Measurements from ENCODE around the gene XNDC1N.

XNDC1N gene, protein sequence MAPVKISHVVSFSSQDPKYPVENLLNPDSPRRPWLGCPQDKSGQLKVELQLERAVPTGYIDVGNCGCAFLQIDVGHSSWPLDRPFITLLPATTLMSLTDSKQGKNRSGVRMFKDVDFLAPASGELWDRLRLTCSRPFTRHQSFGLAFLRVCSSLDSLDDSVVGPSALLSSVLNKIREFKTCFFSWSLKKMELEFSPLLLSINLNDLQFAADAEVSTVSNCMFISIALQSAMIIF

DNA sequence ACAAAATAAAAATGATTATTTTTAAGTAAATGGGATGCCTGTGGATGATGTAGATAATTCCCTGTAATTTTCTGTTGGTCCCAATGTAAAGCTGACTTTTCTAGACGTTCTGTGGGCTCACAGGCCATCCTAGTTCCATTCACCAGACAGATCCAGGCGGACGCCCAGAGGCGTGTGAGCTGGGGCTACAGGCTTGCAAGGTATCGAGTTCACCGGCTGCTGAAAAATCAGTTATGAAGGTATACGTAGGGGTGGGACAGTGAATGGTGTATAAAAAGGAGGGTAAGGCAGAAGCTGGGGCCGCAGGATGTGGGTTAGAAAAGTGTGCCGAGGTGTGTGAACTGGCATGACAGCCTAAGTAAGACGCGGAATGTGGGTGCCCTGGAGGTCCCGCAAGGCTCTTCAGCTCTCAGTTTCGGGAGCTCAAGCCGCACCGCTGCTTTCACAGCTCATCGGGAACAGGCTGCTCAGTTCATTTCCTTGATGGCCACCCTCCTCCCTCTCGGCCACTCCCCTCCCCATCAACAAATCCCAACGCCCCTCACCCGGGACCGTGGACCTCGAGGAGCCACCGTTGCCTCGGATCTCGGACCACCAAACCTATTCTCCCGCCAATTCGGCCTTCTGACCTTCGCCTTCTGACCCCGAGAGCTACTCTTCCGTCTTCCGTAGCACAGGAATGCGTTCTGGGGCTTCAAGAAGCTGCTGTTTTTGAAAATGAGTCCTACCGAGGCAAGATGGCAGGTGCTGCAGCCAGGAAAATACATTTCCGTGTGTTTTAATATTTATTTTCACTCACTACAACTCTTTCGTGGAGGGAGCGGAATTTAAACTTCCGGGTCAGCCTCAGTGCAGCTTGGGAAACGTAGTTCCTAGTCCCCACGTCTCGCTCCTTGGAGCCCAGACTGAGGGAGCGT is at the start of gene XNDC1N:
Gene XNDC1N, minus strand, starts transcription at position 775 of the 917 bp plus-strand sequence. CDS start 5,241 bp downstream, outside the sequence.
- DNase-seq, result peak; percentile 100

DNA sequence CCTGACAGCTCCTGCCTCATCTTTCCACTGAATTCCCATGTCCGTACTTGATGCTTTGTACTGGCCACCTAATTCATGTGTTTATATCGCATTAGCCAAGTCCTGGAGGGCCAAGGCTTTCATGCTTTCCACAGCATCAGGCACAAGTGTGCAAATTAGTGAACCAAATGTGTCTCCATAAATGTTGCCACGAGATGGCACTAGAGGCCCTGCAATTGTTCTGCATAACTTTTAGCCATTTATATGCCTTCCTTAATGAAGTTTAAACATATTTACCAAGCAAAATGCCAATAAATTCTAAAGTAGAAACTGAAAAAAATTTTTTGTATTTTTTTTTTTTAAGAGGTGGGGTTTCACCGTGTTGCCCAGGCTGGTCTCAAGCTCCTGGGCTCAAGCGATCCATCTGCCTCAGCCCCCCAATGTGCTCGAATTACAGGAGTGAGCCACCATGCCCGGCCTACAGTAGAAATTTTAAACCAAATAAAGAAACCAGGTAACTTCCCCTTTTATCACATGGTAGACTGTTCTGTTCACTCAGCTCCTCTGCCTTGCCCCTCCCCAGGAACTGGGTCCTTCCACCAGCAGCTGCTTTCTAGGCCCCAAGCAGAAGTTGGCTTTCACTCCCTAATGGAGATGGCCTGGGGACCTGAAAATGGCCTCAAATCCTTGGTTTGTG is 49.5 kb upstream of the XNDC1N start:
- peak; percentile 44 for DNase-seq

DNA sequence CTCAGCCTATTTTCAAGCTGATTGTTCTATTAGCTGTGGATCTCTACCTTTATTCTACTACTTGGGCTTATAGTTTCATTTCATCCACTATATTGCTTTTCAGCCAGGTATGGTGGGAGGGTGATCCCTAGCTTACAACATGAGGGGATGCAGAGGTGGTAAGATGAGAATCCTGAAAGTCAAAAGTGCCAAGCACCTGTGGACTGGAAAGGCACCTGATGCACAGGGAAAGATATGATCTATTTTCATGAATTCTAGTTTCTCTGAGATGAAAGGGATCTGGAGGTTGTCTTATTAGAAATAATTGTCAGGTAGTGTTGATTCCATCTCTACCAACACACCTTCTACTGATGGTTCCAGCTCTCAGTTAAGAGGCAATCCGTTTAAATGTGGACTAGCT is 48.7 kb upstream of the XNDC1N start:
- no peak for DNase-seq

DNA sequence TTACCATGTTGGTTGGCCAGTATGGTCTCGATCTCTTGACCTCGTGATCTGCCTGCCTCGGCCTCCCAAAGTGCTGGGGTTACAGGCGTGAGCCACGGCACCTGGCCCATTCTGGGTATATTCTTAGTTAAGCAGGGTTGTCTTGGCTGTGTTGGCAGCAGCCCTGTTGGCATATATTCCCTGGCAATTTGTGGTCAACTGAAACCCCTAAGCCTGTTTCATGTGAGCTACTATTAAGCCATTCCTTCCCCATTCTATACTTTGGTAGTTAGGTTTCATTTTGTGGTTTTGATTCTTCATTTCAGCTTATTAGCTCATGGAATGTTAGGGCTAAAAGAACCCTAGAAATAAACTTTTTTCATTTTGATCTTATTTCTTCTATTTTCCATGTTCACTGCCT is 48.2 kb upstream of the XNDC1N start:
- DNase-seq, result no peak

DNA sequence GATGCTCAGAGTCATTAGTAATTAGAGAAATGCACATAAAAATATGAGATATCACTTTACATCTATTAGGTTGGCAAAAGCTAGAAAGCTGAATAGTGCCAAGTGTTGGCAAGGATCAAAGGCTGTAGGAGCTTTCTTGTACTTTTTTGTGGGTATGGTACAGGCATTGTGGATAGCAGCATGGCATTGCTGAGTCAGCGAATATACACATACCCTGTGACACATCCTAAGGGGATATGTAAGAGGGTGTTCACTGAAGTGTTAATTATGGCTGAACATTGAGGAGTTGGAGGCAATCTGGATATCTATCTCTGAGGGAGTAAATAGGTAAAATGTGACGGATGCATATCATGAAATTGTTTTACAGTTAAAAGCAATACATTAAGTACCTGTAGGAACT is 43.3 kb upstream of the XNDC1N start:
- DNase-seq, result no peak

DNA sequence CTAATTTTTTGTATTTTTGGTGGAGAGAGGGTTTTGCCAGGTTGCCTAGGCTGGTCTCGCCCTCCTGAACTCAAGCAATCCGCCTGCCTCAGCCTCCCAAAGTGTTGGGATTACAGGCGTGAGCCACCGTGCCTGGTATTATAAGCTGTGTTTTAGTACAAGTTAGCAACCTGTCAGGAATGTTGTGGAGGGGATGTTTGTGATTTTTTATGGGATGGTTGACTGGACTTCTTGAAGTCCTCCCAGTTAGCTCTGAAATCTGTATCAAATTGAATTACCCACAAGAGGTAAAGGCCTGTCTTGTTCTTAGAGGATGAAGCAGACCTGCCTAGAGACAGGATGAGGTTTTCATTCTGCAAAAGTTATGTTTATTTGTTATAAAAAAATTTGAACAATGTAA is 36.2 kb upstream of the XNDC1N start:
- no peak for DNase-seq

DNA sequence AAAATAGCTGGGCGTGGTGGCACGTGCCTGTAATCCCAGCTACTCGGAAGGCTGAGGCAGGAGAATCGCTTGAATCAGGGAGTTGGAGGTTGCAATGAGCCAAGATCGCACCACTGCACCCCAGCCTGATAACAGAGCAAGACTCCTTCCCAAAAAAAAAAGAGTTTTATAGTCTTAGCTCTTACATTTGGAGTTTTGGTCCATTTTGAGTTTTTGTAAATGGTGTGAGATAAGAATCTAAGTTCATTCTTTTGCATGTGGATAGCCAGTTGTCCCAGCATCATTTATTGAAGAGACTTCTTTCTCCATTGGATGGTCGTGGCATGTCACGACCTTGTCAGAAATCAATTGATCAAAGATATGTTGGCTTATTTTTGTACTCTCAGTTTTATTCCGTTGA is 35.1 kb upstream of the XNDC1N start:
- no peak for DNase-seq

DNA sequence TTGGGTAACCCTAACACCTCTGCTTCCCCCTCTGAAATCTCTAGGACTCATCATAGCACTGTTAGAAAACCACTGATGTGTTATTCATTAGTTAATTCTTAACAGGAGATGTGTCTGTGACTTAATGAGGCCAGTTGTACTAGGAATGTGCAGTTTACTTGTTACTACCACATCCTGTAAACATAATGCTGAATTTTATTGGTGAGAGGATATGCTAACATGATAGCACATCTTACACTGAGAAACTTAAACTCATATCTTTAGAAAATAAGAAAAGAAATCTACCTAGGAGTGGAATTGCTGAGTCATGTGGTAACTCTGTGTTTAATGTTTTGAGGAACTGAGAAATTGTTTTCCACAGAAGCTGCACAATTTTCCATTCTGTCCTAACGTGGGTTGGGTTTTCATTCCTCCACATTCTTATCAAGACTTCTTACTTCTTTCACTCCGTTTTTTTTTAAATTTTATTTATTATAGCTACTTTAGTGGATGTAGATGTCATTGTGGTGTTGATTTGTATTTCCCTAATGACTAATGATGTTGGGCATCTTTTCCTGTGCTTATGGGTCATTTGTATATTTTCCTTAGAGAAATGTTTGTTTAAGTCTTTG is 34.1 kb upstream of the XNDC1N start:
- DNase-seq, result no peak

DNA sequence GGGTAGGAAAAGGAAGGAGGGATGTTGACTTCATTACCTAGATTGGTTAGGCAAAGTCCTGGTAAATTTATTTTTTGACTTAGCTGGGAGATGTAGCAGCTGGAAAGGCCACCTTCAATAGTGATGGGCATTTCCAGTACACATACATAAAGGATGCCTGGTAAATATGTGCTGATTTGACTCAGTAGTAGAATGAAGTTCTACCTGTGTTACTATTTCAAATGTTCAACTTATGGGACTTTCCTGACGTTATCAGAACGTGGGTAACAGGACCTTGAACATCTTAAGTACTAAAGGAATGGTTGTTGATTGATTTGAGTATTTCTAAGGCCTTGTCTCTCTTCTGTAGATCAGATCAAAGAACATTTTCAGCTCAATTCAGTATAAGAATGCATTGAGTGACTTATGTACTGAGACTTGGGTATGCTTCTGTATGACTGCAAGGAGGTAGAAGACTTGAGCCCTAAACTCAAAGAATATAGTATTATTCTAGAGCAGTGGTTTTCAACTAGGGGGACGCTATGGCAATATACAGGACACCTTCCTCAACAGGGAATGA is 27.6 kb upstream of the XNDC1N start:
- no peak for DNase-seq

DNA sequence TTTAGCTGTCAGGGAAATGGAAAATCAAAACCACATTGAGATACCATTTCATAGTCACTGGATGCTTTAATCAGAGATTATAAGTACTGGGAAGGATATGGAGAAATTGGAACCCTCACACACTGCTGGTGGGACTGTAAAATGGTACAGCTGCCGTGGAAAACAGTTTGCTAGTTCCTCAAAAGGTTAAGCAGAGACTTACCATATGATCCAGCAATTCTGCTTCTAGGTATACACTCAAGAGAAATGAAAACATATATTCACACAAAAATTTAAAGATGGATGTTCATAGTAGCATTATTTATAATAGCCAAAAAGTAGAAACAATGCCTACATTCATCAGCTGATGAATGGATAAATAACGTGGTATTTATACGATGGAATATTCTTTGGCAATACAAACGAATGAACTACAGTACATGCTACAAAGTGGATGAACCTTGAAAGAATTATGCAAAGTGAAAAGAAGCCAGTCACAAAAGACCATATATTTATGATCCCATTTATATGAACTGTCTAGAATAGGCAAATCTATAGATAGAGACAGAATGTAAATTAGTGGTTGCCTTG is 23.4 kb upstream of the XNDC1N start:
- no peak for DNase-seq

DNA sequence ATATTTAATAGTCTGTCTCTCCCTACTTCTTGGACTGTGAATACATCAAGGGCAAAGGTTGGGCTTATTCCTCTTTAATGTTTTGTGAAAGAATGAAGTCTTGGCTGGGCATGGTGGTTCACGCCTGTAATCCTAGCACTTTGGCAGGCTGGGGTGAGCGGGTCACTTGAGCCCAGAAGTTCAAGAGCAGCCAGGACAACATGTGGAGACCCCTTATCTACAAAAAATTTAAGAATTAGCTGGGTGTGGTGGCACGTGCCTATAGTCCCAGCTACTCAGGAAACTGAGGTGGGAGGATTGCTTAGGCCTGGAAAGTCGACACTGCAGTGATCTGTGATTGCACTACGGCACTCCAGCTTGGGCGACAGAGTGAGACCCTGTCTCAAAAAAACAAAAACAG is 20.6 kb upstream of the XNDC1N start:
- DNase-seq, result no peak

DNA sequence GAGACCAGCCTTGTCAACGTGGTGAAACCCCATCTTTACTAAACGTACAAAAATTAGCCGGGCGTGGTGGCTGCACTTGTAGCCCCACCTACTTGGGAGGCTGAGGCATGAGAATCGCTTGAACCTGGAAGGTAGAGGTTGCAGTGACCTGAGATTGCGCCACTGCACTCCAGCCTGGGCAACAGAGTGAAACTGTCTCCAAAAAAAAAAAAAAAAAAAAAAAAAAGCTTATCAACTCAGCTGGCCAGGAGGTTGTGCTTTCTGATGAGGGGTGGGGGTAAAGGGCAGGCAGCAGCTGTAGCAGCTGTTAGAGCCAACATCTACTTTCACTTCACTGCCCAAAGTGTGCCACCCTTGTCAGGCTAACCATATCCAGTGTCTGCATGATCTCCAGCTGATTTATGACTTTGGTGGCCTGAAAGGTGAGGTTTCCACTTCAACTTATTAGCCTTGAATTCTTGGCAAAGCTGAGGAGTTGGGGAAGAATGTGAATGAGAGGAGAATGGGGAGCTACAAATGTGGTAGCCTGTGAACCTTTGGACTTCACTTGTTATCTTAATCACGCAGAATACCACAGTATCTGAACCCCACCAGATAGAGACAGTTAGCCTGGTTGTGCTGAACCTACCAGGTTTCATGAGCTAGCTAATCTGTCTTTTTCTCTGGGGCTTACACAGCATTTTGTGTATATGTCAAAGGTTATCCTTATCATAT is 20.1 kb upstream of the XNDC1N start:
- DNase-seq, result no peak

DNA sequence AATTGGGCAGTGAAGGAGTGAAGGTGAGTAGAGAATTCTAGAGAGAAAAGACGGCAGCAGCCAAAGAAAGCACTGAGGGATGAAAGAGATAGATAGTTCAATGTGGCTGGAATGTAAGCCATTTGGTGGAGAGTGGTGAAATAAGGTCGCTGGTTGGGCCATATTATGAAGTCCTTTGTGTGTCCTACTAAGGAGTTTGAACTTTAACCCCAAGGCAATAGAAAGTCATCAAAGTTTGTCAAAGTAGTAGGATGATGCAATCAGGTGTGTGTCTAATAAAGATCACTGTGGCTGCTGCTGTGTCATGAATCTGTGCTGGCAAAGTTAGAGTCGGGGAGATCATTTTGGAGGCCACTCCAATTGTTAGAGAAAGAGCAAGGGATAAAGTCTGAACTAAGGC is 19.1 kb upstream of the XNDC1N start:
- no peak for DNase-seq

DNA sequence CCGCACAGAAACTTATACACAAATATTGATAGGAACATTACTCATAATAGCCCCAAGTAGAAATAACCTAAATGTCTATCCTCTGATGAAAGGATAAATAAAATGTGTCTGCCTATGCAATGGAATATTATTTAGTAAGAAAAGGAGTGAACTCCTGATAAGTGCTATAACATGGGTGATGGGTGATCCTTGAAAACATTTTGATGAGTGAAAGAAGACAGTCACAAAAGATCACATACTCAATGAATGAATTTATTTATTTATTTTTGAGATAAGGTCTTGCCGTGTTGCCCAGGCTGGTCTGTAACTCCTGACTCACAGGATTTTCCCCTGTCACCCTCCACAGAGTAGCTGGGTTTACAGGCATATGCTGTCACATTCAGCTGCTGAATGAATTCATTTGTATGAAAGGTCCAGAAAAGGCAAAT is 17.8 kb upstream of the XNDC1N start:
- no peak for DNase-seq

DNA sequence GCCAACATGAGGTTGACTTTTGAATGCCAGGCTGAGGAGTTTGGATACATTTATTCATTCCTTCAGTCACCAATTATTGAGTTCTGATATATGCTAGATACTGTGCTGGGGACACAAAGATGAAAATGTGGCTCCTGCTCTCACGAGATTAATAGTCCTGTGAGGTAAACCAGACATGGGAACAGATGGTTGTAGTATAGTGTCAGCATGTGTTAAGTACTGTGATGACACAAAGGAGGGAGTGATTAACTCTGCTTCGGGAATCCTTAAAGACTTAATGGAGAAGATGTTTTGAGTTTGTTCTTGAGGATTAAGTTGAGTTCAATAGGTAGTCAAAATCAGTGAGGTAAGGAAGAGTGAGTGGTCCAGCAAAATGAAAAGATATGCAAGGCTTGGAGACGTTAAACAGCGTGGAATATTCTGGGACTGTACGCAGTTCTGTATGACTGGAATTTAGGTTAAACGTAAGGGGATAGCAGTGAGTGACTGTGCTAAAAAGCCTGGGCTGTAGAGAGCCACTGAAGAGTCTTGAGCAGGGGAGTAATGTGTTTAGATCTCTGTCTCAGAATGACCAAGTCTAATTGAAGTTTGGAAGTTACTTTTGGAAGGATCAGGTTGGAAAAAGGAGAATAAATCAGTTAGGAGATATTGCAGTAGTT is 12.3 kb upstream of the XNDC1N start:
- DNase-seq, result peak; percentile 5

DNA sequence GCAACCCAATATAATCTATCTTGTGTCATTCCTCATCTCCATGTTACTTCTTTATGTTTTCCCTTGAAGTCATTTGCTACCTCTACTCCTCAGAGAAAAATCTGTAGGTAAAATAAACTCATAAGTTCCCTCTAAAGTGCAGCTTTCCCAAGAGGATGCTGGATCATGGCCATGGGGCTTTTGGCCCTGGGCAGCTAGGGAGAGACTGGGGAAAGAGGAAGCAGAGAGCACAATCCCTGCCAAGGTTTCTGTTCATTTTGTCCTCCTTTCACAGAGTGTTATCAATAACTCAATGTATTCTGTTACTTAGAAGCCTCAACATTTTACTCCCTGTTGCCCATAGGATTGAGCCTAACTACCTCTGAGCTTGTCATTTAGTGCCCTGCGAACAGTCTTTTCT is 9.4 kb upstream of the XNDC1N start:
- no peak for DNase-seq

DNA sequence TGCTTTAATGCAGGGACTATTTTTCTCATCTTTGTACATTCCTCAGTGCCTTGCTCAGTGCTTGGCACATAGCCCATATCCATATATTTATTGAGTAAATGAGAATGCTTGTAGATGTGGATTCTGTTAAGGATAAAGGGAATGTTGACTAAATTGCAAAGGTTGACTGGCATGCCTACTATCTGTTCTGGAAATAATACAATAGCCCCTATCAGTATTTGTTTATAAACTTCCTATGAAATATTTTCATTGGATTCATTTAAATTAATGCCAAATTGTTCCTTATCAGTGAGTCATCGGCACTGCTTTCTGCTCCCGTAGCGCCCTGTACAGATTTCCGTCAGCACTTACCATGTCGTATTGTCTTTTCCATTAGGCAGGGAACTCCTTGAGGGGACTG is 8.4 kb upstream of the XNDC1N start:
- no peak for DNase-seq

DNA sequence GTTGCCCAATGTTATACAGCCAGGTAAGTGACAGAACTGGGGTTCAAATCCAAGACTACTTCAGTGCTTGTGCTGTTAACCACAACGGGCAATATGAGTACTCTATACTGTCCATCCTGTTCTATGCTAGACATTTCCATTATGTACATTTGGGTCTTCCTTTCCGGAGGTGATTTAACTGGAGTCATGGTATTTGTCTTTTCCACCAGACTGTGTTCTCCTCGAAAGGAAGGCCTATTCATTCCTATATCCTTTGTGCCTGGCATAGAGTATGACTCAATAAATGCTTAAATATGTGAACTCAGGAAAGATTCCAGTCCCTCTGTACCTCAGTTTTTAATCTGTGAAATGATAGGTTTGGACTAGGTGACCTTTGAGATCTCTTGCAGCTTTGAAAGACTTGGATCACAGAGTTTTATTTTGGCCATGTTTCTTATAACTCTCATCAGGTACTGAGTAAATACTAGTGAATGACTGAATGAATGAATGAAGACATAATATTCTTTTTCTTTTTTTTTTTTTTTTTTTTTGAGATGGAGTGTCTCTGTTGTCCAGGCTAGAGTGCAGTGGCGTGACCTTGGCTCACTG is 7.0 kb upstream of the XNDC1N start:
- no peak for DNase-seq

DNA sequence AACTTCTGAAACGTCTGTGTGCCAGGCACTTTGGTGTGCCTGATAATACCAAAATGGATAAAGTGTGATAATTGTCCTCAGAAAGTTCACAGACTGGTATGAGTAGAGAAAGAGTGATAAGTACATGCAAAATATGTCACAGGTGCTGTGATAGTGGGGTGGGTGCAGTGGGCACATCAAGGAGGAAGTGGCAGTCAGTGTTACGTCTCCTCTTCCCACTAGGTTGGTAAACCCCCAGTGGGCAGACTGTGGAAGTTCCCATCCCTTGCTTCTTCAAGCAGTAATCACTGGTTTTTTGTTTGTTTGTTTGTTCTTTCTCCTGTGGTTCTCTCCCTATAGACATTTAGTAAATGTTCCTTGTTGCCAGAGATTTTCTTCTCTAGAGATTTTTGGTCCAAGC is 5.8 kb upstream of the XNDC1N start:
- DNase-seq, result no peak

DNA sequence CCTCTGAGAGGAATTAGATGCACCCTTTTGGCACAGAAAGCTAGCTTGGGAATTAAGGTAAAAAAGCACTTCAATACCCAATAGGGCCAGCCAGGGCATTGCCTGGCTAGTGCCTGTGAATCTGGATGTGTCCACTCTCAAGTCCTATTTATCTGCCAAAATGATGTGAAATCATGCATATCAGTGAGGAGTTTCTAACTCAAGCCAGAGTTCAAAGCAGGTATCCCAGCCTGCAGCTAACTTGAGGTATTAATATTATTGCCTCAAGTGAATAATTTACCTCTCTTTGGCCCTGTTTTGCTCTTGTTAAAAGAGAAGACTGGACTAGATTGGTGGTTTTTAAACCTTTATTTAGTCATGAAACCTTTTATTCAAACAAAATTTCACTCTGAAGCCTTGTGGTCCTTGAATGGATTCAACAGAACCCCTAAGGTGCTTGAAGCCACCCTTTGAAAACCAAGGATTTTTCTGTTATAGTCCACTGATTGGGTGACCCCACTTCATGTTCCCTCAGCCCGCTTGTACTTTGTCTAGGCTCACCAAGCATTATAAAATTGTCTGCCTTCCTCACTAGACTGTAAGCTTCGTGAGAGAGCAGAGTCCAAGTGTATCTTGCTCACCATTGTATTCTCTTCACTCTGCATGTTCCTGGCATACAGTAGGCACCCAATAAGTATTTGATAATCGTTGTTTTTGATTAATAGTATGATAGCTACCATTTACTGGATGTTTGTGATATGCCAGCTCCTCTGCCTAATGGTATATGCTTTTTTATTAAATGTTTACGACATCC is 4.9 kb upstream of the XNDC1N start:
- DNase-seq, result no peak

Data from retina (tissue), 1 donor.